GM12872 (cell line): Measurements from ENCODE around the gene SEBOX.
A peak's percentile ranks its signal among the peaks of the same experiment; 100 is the strongest.

Experiments used
- CTCF ChIP-seq: IDR thresholded peaks from 3 replicates; pipeline ENCODE4 v1.5.1; 2011; ENCODE audit warnings: low read depth, mild to moderate bottlenecking, low read length, moderate library complexity; ENCODE audit not compliant: insufficient read depth

Gene SEBOX

GRCh38 chr17:28384281-28385036, 19.5 kb upstream of the SEBOX start:
- TF ChIP-seq CTCF, result no peak

- peak; percentile 44; the same call in 2 of the 3 replicates for TF ChIP-seq CTCF
Measured at GRCh38 chr17:28381141-28381825, 16.3 kb upstream of the SEBOX start.

DNA sequence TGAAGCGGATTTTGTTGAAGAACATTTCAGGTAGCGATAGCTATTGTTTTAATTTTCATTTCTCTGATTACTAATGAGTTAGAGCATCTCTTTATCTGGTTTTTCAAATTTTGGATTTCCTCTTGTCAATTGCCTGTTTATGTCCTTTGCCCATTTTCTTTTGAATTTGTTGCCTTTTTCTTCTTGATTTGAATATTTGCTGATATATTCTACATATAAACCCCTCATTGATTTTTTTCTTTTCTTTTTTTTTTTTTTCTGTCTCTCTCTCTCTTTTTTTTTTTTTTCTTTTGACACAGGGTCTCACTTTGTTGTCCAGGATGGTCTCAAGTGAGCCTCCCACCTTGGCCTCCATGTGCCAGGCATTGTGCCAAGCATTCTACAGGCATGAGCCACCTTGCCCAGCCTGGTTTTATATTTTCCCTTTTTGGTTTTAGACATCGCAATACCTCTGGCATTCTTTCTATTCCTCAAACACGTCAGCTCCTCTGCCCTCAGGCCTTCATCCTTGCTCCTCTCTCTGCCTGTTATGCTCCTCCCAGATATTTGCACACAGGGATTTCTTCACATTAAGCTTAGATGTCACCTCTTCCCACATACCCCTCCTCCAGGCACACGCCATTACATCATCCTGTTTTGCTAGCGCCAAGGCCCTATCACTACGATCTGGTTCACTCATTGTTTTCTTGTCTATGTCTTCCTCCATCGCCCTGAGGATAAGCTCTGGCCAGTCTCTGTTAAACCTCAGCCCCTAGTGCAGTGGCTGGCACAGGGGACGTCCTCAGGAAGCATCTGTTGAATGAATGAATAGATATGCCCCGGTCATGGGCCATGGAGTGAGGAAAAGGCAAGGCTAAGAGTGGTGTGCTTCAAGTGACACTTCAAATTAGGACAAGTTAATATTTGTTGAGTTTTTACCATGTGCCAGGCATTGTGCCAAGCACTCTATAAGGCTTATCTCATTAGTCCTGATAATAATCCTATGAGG, 15.1 kb upstream of the SEBOX start:
- no peak for TF ChIP-seq CTCF

- no peak for TF ChIP-seq CTCF
Measured at GRCh38 chr17:28372945-28373274, 7.9 kb upstream of the SEBOX start.

DNA sequence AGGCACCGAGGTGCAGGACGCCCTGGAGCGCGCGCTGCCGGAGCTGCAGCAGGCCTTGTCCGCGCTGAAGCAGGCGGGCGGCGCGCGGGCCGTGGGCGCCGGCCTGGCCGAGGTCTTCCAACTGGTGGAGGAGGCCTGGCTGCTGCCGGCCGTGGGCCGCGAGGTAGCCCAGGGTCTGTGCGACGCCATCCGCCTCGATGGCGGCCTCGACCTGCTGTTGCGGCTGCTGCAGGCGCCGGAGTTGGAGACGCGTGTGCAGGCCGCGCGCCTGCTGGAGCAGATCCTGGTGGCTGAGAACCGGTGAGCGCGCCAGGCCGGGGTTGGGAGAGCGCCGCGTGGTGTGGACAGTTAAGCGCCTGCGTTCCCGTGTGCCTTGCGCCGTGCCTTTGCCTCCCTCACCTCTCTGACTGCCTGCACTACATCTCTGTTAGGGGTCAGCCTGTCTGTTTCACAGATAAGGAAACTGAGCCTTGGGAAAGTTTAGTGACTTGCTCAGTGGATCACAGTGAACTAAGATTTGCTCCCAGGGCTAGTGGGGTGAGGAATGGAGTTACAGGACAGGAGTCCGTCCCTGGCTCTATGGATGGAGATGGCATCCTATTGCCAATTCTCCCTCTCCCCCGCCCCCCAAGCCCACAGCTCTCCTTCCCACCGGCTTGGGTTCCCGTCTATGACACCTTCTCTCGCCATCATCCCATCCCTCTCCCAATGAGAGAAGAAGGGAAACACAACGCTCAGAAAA, 7.4 kb upstream of the SEBOX start:
- TF ChIP-seq CTCF, result no peak

DNA sequence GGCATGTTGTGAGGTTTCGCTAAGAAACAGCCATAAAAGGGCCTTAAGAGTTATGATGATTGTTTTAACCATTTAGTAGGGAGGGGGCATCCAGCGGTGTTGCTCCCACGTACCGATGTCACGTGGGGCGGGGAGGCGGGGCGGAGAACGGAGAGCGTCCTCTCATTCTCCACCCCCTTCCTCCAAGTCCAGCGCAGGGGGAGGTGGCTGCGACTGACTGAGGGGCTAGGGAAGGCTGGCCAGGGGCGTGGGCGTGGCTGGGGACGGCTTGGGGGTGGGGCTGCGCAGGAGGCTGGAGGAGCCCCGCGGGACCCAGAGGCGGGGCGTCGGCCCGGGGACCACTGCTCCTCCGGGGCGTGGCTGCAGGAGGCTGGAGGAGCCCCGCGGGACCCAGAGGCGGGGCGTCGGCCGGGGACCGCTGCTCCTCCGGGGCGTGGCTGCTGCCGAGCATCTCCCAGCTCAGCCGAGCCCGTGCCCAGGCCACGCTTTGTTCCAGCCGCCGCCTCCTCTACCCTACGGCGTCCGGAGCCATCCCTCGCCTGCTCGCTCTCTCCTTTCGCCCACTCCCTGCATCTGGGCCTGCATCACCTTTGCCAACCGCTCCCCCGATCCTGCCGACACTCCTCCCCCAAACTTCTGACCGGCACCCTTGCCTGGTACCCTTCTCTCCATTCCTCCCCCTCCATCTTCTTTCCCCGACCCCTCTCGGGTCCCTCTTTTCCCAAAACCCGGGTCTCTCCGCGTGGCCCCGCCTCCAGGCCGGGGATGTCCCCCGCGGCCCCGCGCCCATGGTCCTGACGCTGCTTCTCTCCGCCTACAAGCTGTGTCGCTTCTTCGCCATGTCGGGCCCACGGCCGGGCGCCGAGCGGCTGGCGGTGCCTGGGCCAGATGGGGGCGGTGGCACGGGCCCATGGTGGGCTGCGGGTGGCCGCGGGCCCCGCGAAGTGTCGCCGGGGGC, 6.5 kb upstream of the SEBOX start, which contains the start of gene SARM1:
Gene SARM1, plus strand, starts transcription at position 450 of the 958 bp plus-strand sequence. Its CDS starts 339 bp downstream, at position 789.
- no peak for TF ChIP-seq CTCF
